B cell (primary cell): ENCODE results near the gene SPTBN1.

Experiments
- EZH2 ChIP-seq: IDR thresholded peaks from 2 replicates; pipeline ENCODE4 v1.6.1; 2012; ENCODE audit warnings: borderline replicate concordance, low read depth, mild to moderate bottlenecking, moderate library complexity, low read length; ENCODE audit not compliant: insufficient read depth, poor library complexity, severe bottlenecking
- TF ChIP-seq, protein P1 (sequence below): fragments of 200-600 bp; IDR thresholded peaks from one replicate; pipeline ENCODE4 v1.8.0; 2022; ENCODE audit warnings: antibody characterized with exemption, mild to moderate bottlenecking

DNA sequence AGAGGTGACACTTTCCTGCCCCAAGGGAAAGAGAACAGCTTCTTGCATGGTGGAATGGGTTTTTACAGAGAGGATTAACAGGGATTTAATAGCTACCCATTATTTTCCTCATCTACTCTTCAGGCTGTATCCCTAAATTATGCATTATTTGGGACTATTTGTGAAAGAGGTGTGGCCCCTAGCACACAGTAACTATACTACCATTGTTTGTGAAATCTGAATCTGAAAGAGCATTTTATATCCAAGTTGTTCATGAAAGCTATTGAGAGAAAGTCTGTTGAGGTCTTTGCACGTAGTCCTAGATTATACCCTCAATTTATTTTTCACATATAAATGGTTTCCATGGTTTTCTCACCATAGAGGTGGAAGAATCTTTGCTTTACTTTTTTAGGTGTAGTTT, 78.1 kb downstream of the SPTBN1 start:
- TF ChIP-seq, protein P1, sequence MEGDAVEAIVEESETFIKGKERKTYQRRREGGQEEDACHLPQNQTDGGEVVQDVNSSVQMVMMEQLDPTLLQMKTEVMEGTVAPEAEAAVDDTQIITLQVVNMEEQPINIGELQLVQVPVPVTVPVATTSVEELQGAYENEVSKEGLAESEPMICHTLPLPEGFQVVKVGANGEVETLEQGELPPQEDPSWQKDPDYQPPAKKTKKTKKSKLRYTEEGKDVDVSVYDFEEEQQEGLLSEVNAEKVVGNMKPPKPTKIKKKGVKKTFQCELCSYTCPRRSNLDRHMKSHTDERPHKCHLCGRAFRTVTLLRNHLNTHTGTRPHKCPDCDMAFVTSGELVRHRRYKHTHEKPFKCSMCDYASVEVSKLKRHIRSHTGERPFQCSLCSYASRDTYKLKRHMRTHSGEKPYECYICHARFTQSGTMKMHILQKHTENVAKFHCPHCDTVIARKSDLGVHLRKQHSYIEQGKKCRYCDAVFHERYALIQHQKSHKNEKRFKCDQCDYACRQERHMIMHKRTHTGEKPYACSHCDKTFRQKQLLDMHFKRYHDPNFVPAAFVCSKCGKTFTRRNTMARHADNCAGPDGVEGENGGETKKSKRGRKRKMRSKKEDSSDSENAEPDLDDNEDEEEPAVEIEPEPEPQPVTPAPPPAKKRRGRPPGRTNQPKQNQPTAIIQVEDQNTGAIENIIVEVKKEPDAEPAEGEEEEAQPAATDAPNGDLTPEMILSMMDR, result no peak
- no peak for TF ChIP-seq EZH2
